HepG2 (cell line): ENCODE measurements around the gene LRRN4CL. TPM values are rescaled to one million over a fixed set of nuclear protein-coding genes. Genes with fewer than 3 reads are reported as not detected.

Experiments
- ARNTL ChIP-seq: sonication (generic); formaldehyde crosslinking; IDR thresholded peaks from 2 replicates; pipeline ENCODE4 v1.4.0; 2020; ENCODE audit warnings: mild to moderate bottlenecking, missing genetic modification reagents
- CAMTA2 ChIP-seq: sonication (generic); formaldehyde crosslinking; IDR thresholded peaks from 2 replicates; pipeline ENCODE4 v1.4.0; 2020; ENCODE audit warnings: mild to moderate bottlenecking, missing genetic modification reagents, borderline replicate concordance
- CBFB ChIP-seq: sonication (generic); formaldehyde crosslinking; IDR thresholded peaks from 2 replicates; pipeline ENCODE4 v1.4.0; 2020; ENCODE audit warnings: missing genetic modification reagents
- FOXA3 ChIP-seq: IDR thresholded peaks from 2 replicates; pipeline ENCODE4 v1.6.1; 2016; ENCODE audit warnings: missing genetic modification reagents, missing compliant biosample characterization
- HOXD1 ChIP-seq: sonication (generic); formaldehyde crosslinking; IDR thresholded peaks from 2 replicates; pipeline ENCODE4 v1.5.0; 2020; ENCODE audit warnings: missing genetic modification reagents
- KAT7 ChIP-seq: IDR thresholded peaks from 2 replicates; pipeline ENCODE4 v1.6.1; 2018; ENCODE audit warnings: borderline replicate concordance, missing compliant biosample characterization
- MTF2 ChIP-seq: sonication (generic); formaldehyde crosslinking; IDR thresholded peaks from 2 replicates; pipeline ENCODE4 v1.5.0; 2020; ENCODE audit warnings: missing genetic modification reagents, borderline replicate concordance
- NR2C2 ChIP-seq: sonication (generic); formaldehyde crosslinking; IDR thresholded peaks from 2 replicates; pipeline ENCODE4 v1.4.0; 2020; ENCODE audit warnings: missing genetic modification reagents, mild to moderate bottlenecking, moderate library complexity, borderline replicate concordance
- NR2F2 ChIP-seq: IDR thresholded peaks from 2 replicates; pipeline ENCODE4 v1.6.1; 2012; ENCODE audit warnings: low read depth, inconsistent platforms, borderline replicate concordance
- NR2F6 ChIP-seq, 2 experiments: IDR thresholded peaks; 2 replicates each; pipeline ENCODE4 v1.6.1; 2016; ENCODE audit warnings: antibody characterized with exemption in 1 of 2, mild to moderate bottlenecking in 1 of 2
- PAX8 ChIP-seq: sonication (generic); formaldehyde crosslinking; IDR thresholded peaks from 2 replicates; pipeline ENCODE4 v1.8.0; 2022; ENCODE audit warnings: mild to moderate bottlenecking, missing genetic modification reagents, borderline replicate concordance
- PHF8 ChIP-seq: sonication (generic); formaldehyde crosslinking; IDR thresholded peaks from 2 replicates; pipeline ENCODE4 v1.5.0; 2020; ENCODE audit warnings: missing genetic modification reagents
- RBM39 ChIP-seq: fragments of 200-400 bp; formaldehyde crosslinking; IDR thresholded peaks from one replicate; pipeline ENCODE4 v1.6.1; 2018; ENCODE audit warnings: antibody characterized with exemption, mild to moderate bottlenecking, low read depth, low read length; ENCODE audit not compliant: poor library complexity, severe bottlenecking
- SSRP1 ChIP-seq: IDR thresholded peaks from 2 replicates; pipeline ENCODE4 v1.6.1; 2016; ENCODE audit warnings: control low read depth
- TAF15 ChIP-seq: fragments of 200-400 bp; formaldehyde crosslinking; IDR thresholded peaks from one replicate; pipeline ENCODE4 v1.6.1; 2018; ENCODE audit warnings: mild to moderate bottlenecking, low read depth, low read length; ENCODE audit not compliant: poor library complexity, severe bottlenecking
- ZEB1 ChIP-seq: IDR thresholded peaks from 2 replicates; pipeline ENCODE4 v1.6.1; 2012; ENCODE audit warnings: mild to moderate bottlenecking, low read depth, inconsistent platforms; ENCODE audit not compliant: insufficient replicate concordance
- ZFYVE20 ChIP-seq: sonication (generic); formaldehyde crosslinking; IDR thresholded peaks from 2 replicates; pipeline ENCODE4 v1.8.0; 2023; ENCODE audit warnings: low read depth, mild to moderate bottlenecking, moderate library complexity, missing genetic modification reagents, borderline replicate concordance
- ZNF546 ChIP-seq: sonication (generic); formaldehyde crosslinking; conservative IDR thresholded peaks from 2 replicates; pipeline ENCODE4 v1.8.1; 2023; ENCODE audit warnings: mild to moderate bottlenecking, missing genetic modification reagents
- ZNF782 ChIP-seq: sonication (generic); formaldehyde crosslinking; IDR thresholded peaks from 2 replicates; pipeline ENCODE4 v1.4.0; 2020; ENCODE audit warnings: missing genetic modification reagents, mild to moderate bottlenecking, borderline replicate concordance
- ZSCAN20 ChIP-seq: sonication (generic); formaldehyde crosslinking; IDR thresholded peaks from 2 replicates; pipeline ENCODE4 v1.4.0; 2020; ENCODE audit warnings: missing genetic modification reagents, mild to moderate bottlenecking, borderline replicate concordance
- ZSCAN22 ChIP-seq: sonication (generic); formaldehyde crosslinking; IDR thresholded peaks from 2 replicates; pipeline ENCODE4 v1.4.0; 2020; ENCODE audit warnings: mild to moderate bottlenecking, missing genetic modification reagents
- ZZZ3 ChIP-seq: sonication (generic); formaldehyde crosslinking; IDR thresholded peaks from 2 replicates; pipeline ENCODE4 v1.4.0; 2020; ENCODE audit warnings: missing genetic modification reagents, mild to moderate bottlenecking, borderline replicate concordance
- polyA plus RNA-seq, 8 experiments: library from polyadenylated mRNA; depleted of rRNA in 3 of 8; stranded (reverse) in 7 of 8; unstranded in 1 of 8; fragments of >200 nt; fragmentation: Illumina TruSeq in 4 of 8; extraction: Trizol in 4 of 8; gene quantifications; 2 replicates each; pipeline versions ENCODE4 v1.2.1 to v1.2.3, GENCODE V29; 2011 to 2016; ENCODE audit warnings: low read depth in 4 of 8, missing spikeins in 1 of 8, mixed read lengths in 1 of 8; ENCODE audit not compliant: insufficient read depth in 1 of 8
- total RNA-seq, 5 experiments: library from RNA; depleted of rRNA; stranded (reverse); fragments of >200 nt; fragmentation: Illumina TruSeq; extraction: Trizol; gene quantifications; 2 replicates each; pipeline ENCODE4 v1.2.3, GENCODE V29; 2016; ENCODE audit warnings: low read depth in 1 of 5
- TF ChIP-seq, protein P1 (sequence below): sonication (generic); formaldehyde crosslinking; IDR thresholded peaks from 2 replicates; pipeline ENCODE4 v1.4.0; 2020; ENCODE audit warnings: missing genetic modification reagents
- TF ChIP-seq, protein P2 (sequence below): sonication (generic); formaldehyde crosslinking; IDR thresholded peaks from 2 replicates; pipeline ENCODE4 v1.5.0; 2020; ENCODE audit warnings: mild to moderate bottlenecking, missing genetic modification reagents
- TF ChIP-seq, protein P3 (sequence below): IDR thresholded peaks from 2 replicates; pipeline ENCODE4 v1.6.1; 2016; ENCODE audit warnings: low read depth, borderline replicate concordance

Gene LRRN4CL
- total and polyA plus RNA-seq, 2 of the 13 experiments (the other 11 are each of a cell fraction or from before 2014, with no cell fraction given), result 0.11 TPM; not detected in 1

DNA sequence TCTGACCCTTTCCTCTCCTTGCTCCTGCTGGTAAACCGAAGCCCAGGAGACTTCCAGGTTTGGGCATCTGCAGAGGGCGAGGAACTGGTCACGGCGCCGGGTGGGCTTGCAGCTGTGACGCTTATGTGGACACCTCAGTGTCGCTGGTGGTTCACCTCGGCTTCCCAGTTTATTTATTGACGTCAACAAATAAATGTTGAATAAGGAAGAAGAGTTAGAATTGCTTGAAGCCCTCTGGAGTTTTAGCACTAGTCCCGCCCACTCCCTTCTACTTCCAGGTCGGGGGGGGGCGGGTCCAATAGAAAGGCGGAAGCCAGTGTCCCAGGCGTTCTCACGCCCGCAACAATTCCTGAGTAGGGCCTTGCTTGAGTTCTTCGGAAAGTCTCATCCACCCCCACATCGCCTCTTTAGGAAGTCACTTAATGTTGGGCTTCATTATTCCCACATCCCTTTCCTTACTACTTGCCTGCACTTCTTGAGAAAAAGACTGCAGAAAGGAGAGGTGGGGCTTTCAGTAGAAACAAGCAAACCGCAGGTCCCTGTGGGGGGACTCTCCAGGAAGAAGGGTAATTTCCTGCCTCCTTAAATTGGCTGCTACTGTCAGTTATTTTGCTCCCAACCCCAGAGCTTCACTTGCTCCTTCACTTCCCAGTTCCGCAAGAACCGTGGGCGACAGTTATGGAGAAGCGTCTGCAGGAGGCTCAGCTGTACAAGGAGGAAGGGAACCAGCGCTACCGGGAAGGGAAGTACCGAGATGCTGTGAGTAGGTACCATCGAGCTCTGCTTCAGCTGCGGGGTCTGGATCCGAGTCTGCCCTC lies 39.0 kb upstream of the LRRN4CL start, which contains the start of gene TTC9C (continued):
- TF ChIP-seq SSRP1 (CRISPR knock-in tag), result peak; percentile 84; the same call in 1 of the 2 replicates
- TF ChIP-seq ZSCAN22 (CRISPR knock-in tag), result no peak
- TF ChIP-seq NR2F2, result peak; percentile 33; the same call in 1 of the 2 replicates
- peak; percentile 52; the same call in 1 of the 2 replicates for TF ChIP-seq HOXD1 (CRISPR knock-in tag)
- 0 out of 2 replicates have a peak, but pooled peaks have one; percentile 26 for TF ChIP-seq ZZZ3 (CRISPR knock-in tag)
- 0 out of 2 replicates have a peak, but pooled peaks have one; percentile 17 for TF ChIP-seq ARNTL
- TF ChIP-seq FOXA3 (CRISPR knock-in tag), result no peak
- TF ChIP-seq ZSCAN20, result 0 out of 2 replicates have a peak, but pooled peaks have one; percentile 35
- TF ChIP-seq RBM39, result no peak
- peak; percentile 65; the same call in 1 of the 2 replicates for TF ChIP-seq ZNF782 (CRISPR knock-in tag)
- TF ChIP-seq NR2F6 (IDR thresholded peaks at IDR 0.05), result no peak
- TF ChIP-seq NR2F6 (CRISPR knock-in tag; IDR thresholded peaks at IDR 0.05), result no peak
- no peak for TF ChIP-seq TAF15
- TF ChIP-seq, protein P1, sequence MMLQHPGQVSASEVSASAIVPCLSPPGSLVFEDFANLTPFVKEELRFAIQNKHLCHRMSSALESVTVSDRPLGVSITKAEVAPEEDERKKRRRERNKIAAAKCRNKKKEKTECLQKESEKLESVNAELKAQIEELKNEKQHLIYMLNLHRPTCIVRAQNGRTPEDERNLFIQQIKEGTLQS (CRISPR knock-in tag), result 0 out of 2 replicates have a peak, but pooled peaks have one; percentile 15
- 0 out of 2 replicates have a peak, but pooled peaks have one; percentile 24 for TF ChIP-seq ZNF546 (CRISPR knock-in tag)
- no peak for TF ChIP-seq PAX8
- peak; percentile 42 for TF ChIP-seq ZEB1
- 0 out of 2 replicates have a peak, but pooled peaks have one; percentile 31 for TF ChIP-seq ZFYVE20
- peak; percentile 56; the same call in 1 of the 2 replicates for TF ChIP-seq CBFB (CRISPR knock-in tag)
- no peak for TF ChIP-seq KAT7 (CRISPR knock-in tag)
- TF ChIP-seq NR2C2, result peak; percentile 99
- TF ChIP-seq MTF2, result no peak
- peak; percentile 77 for TF ChIP-seq PHF8 (CRISPR knock-in tag)
- TF ChIP-seq, protein P2, sequence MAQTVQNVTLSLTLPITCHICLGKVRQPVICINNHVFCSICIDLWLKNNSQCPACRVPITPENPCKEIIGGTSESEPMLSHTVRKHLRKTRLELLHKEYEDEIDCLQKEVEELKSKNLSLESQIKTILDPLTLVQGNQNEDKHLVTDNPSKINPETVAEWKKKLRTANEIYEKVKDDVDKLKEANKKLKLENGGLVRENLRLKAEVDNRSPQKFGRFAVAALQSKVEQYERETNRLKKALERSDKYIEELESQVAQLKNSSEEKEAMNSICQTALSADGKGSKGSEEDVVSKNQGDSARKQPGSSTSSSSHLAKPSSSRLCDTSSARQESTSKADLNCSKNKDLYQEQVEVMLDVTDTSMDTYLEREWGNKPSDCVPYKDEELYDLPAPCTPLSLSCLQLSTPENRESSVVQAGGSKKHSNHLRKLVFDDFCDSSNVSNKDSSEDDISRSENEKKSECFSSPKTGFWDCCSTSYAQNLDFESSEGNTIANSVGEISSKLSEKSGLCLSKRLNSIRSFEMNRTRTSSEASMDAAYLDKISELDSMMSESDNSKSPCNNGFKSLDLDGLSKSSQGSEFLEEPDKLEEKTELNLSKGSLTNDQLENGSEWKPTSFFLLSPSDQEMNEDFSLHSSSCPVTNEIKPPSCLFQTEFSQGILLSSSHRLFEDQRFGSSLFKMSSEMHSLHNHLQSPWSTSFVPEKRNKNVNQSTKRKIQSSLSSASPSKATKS (CRISPR knock-in tag), result no peak
- TF ChIP-seq CAMTA2, result no peak
- TF ChIP-seq, protein P3, sequence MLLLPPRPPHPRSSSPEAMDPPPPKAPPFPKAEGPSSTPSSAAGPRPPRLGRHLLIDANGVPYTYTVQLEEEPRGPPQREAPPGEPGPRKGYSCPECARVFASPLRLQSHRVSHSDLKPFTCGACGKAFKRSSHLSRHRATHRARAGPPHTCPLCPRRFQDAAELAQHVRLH, result 0 out of 2 replicates have a peak, but pooled peaks have one; percentile 41
